H9 (cell line): Measurements from ENCODE around the gene RDH5. TPM values are rescaled to one million over a fixed set of nuclear protein-coding genes. Genes with fewer than 3 reads are reported as not detected.

Experiments used
- DNase-seq: peaks from one replicate; pipeline ENCODE4 v3.0.0-alpha.2; 2017
- H2AFZ ChIP-seq: one replicate; pipeline ENCODE4 v1.6.1; 2013; ENCODE audit warnings: mild to moderate bottlenecking, low read length, control low read depth, moderate library complexity
- H2AK5ac ChIP-seq: 2 replicates; pipeline ENCODE4 v1.6.1; 2013; ENCODE audit warnings: low read length, control low read depth, mixed read lengths; ENCODE audit not compliant: insufficient read length
- H2BK120ac ChIP-seq: one replicate; pipeline ENCODE4 v1.6.1; 2013; ENCODE audit warnings: low read depth, mild to moderate bottlenecking, low read length, control low read depth, inconsistent platforms; ENCODE audit not compliant: poor library complexity, severe bottlenecking
- H2BK12ac ChIP-seq: 2 replicates; pipeline ENCODE4 v1.6.1; 2013; ENCODE audit warnings: low read length, control low read depth, mixed read lengths, low read depth; ENCODE audit not compliant: insufficient read length
- H2BK15ac ChIP-seq: 2 replicates; pipeline ENCODE4 v1.6.1; 2013; ENCODE audit warnings: low read depth, low read length, control low read depth
- H2BK20ac ChIP-seq: one replicate; pipeline ENCODE4 v1.6.1; 2013; ENCODE audit warnings: low read depth, mild to moderate bottlenecking, low read length, control low read depth, inconsistent platforms; ENCODE audit not compliant: poor library complexity, severe bottlenecking
- H2BK5ac ChIP-seq: 2 replicates; pipeline ENCODE4 v1.6.1; 2013; ENCODE audit warnings: low read length, control low read depth, mixed read lengths; ENCODE audit not compliant: insufficient read length
- H3K14ac ChIP-seq: 2 replicates; pipeline ENCODE4 v1.6.1; 2013; ENCODE audit warnings: low read length, control low read depth; ENCODE audit not compliant: insufficient read depth
- H3K18ac ChIP-seq: 2 replicates; pipeline ENCODE4 v1.6.1; 2013; ENCODE audit warnings: low read depth, mild to moderate bottlenecking, mixed read lengths, low read length, control low read depth; ENCODE audit not compliant: insufficient read length
- H3K23ac ChIP-seq: 2 replicates; pipeline ENCODE4 v1.6.1; 2013; ENCODE audit warnings: low read length, control low read depth, mixed read lengths, low read depth; ENCODE audit not compliant: insufficient read length
- H3K23me2 ChIP-seq: 2 replicates; pipeline ENCODE4 v1.6.1; 2013; ENCODE audit warnings: low read depth, mild to moderate bottlenecking, mixed read lengths, low read length, control low read depth; ENCODE audit not compliant: insufficient read length, poor library complexity, severe bottlenecking
- H3K27ac ChIP-seq: 2 replicates; pipeline ENCODE4 v1.5.1; 2013; ENCODE audit warnings: low read length, control low read depth, mixed read lengths, low read depth; ENCODE audit not compliant: insufficient read length
- H3K27me3 ChIP-seq: 2 replicates; pipeline ENCODE4 v1.6.1; 2013; ENCODE audit warnings: low read length, control low read depth, inconsistent platforms; ENCODE audit not compliant: insufficient read depth
- H3K4ac ChIP-seq: 2 replicates; pipeline ENCODE4 v1.6.1; 2013; ENCODE audit warnings: low read depth, mild to moderate bottlenecking, control low read depth, inconsistent platforms, low read length, moderate library complexity
- H3K4me1 ChIP-seq: 2 replicates; pipeline ENCODE4 v1.6.1; 2013; ENCODE audit warnings: low read length, control low read depth, inconsistent platforms; ENCODE audit not compliant: insufficient read depth
- H3K4me2 ChIP-seq: 2 replicates; pipeline ENCODE4 v1.6.1; 2013; ENCODE audit warnings: low read length, control low read depth, mixed read lengths; ENCODE audit not compliant: insufficient read length, insufficient read depth
- H3K56ac ChIP-seq: 2 replicates; pipeline ENCODE4 v1.6.1; 2013; ENCODE audit warnings: low read depth, mild to moderate bottlenecking, mixed read lengths, low read length, control low read depth; ENCODE audit not compliant: insufficient read length
- H3K79me1 ChIP-seq: 2 replicates; pipeline ENCODE4 v1.6.1; 2013; ENCODE audit warnings: low read depth, mild to moderate bottlenecking, moderate library complexity, low read length, control low read depth, inconsistent platforms; ENCODE audit not compliant: insufficient read depth, poor library complexity, severe bottlenecking
- H3K79me2 ChIP-seq: 2 replicates; pipeline ENCODE4 v1.6.1; 2013; ENCODE audit warnings: low read length, control low read depth, inconsistent platforms; ENCODE audit not compliant: insufficient read depth
- H3K9ac ChIP-seq: 2 replicates; pipeline ENCODE4 v1.6.1; 2013; ENCODE audit warnings: low read length, control low read depth, mixed read lengths; ENCODE audit not compliant: insufficient read length; ENCODE audit errors: extremely low read depth
- H3K9me3 ChIP-seq: one replicate; pipeline ENCODE4 v1.6.1; 2013; ENCODE audit warnings: low read depth, low read length, inconsistent platforms; ENCODE audit not compliant: control insufficient read depth
- H3T11ph ChIP-seq: one replicate; pipeline ENCODE4 v1.6.1; 2013; ENCODE audit warnings: mild to moderate bottlenecking, low read length, control low read depth, inconsistent platforms
- H4K20me1 ChIP-seq: one replicate; pipeline ENCODE4 v1.6.1; 2013; ENCODE audit not compliant: control insufficient read depth, insufficient read length, insufficient read depth
- H4K5ac ChIP-seq: 2 replicates; pipeline ENCODE4 v1.6.1; 2013; ENCODE audit warnings: low read depth, mild to moderate bottlenecking, mixed read lengths, low read length, control low read depth; ENCODE audit not compliant: insufficient read length
- H4K8ac ChIP-seq: replicated peaks from 2 replicates; pipeline ENCODE4 v1.6.1; 2013; ENCODE audit warnings: low read length, control low read depth, mixed read lengths, low read depth; ENCODE audit not compliant: insufficient read length
- H4K91ac ChIP-seq: 2 replicates; pipeline ENCODE4 v1.6.1; 2013; ENCODE audit warnings: low read depth, mild to moderate bottlenecking, moderate library complexity, mixed read lengths, low read length, control low read depth; ENCODE audit not compliant: insufficient read length
- H3K27ac Mint-ChIP-seq, 3 experiments: 2 replicates in 2 of 3; 3 replicates in 1 of 3; pipeline ENCODE4 v1.8.0; 2020 to 2021; ENCODE audit warnings: mixed read lengths in 3 of 3, mild to moderate bottlenecking in 1 of 3, moderate library complexity in 1 of 3
- H3K27me3 Mint-ChIP-seq: 2 replicates; pipeline ENCODE4 v1.8.0; 2021; ENCODE audit warnings: low read depth, mild to moderate bottlenecking, moderate library complexity, mixed read lengths
- H3K36me3 Mint-ChIP-seq, 3 experiments: 2 replicates in 2 of 3; 3 replicates in 1 of 3; pipeline ENCODE4 v1.8.0; 2020 to 2021; ENCODE audit warnings: low read depth in 3 of 3, mixed read lengths in 3 of 3; ENCODE audit not compliant: insufficient read depth in 1 of 3
- H3K4me1 Mint-ChIP-seq, 2 experiments: 2 replicates each; pipeline ENCODE4 v1.8.0; 2020; ENCODE audit warnings: mixed read lengths in 2 of 2
- H3K4me3 Mint-ChIP-seq, 2 experiments: 2 replicates in 1 of 2; 3 replicates in 1 of 2; pipeline ENCODE4 v1.8.0; 2020 to 2021; ENCODE audit warnings: mild to moderate bottlenecking in 2 of 2, mixed read lengths in 2 of 2, moderate library complexity in 1 of 2
- H3K9me3 Mint-ChIP-seq, 2 experiments: 2 replicates in 1 of 2; 3 replicates in 1 of 2; pipeline ENCODE4 v1.8.0; 2020; ENCODE audit warnings: mild to moderate bottlenecking in 2 of 2, mixed read lengths in 2 of 2, moderate library complexity in 1 of 2
- WGBS: extraction: QIAGEN DNeasy Blood & Tissue Kit; methylation state at CpG from one replicate; pipeline ENCODE4 v1.1.7; 2013; ENCODE audit warnings: missing lambda C conversion rate, low lambda C conversion rate, mixed read lengths; ENCODE audit not compliant: insufficient read length; ENCODE audit errors: extremely low coverage; 5-methylcytosine and 5-hydroxymethylcytosine counted together
- total RNA-seq: library from RNA; stranded (reverse); gene quantifications from 2 replicates; pipeline ENCODE4 v1.2.1, GENCODE V29; 2021
- TF ChIP-seq, protein P1 (sequence below): fragments of 200-600 bp; sonication (generic); conservative IDR thresholded peaks from 3 replicates; pipeline ENCODE4 v1.8.0; 2021; ENCODE audit warnings: antibody characterized with exemption, mild to moderate bottlenecking

Gene RDH5
- total RNA-seq, 1 experiment from 2014 or later: 6.6 TPM

DNA sequence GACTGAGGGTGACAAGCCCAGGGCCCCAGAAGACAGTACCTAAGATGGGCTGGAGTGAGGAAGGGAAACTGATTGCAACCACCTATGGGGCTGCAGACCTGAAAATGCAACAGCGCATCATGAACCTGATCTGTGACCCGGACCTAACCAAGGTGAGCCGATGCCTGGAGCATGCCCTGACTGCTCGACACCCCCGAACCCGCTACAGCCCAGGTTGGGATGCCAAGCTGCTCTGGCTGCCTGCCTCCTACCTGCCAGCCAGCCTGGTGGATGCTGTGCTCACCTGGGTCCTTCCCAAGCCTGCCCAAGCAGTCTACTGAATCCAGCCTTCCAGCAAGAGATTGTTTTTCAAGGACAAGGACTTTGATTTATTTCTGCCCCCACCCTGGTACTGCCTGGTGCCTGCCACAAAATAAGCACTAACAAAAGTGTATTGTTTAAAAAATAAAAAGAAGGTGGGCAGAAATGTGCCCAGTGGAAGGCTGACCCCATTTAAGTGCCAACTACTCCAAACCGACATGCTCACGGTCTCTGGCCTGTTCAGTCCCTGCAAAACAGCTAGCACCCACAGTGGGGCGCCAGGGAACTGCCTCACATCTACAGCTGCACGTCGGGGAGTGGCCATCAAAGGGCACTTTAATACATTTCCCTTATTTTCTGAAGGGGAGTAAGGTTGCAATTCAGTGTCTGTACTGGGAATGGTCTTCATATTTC, 4.2 kb downstream of the RDH5 start:
- Histone ChIP-seq H2BK15ac (no peak overlapping the region), H4K20me1 (no peaks in the 10 kb centered on the region), H3K9me3 (no peaks in the 10 kb centered on the region), H2BK120ac (no peak overlapping the region), H3K27ac (no peak overlapping the region), H2AK5ac (no peak overlapping the region), H3K9ac (no peak overlapping the region), H3K23me2 (peaks cover 7% of the 10 kb centered on the region), H3T11ph (no peak overlapping the region), H3K56ac (no peak overlapping the region), H3K4me1 (peaks cover 3% of the 10 kb centered on the region; the same call in 1 of the 2 replicates), H4K8ac (no peak overlapping the region), H4K91ac (no peak overlapping the region), H3K79me1 (peaks cover 7% of the 10 kb centered on the region), H3K4ac (no peak overlapping the region), H3K18ac (no peak overlapping the region), H2AFZ (no peak overlapping the region), H4K5ac (no peak overlapping the region), H3K27me3 (no peaks in the 10 kb centered on the region), H3K14ac (no peak overlapping the region), H2BK12ac (no peak overlapping the region), H2BK20ac (no peak overlapping the region), H3K79me2 (peaks cover 7% of the 10 kb centered on the region; the same call in 1 of the 2 replicates), H2BK5ac (no peak overlapping the region), H3K23ac (no peak overlapping the region), H3K4me2 (no peak overlapping the region)
- DNase-seq: peak; percentile 81
- H3K4me3 Mint-ChIP-seq: peak overlapping the region; percentile 5; a peak in 1 of 5 replicates
- peaks cover 21 to 49% (median 46%) of the 10 kb centered on the region in 3 experiments; a peak in 6 of 7 replicates for H3K36me3 Mint-ChIP-seq
- H3K4me1 Mint-ChIP-seq: peaks cover 23 to 30% of the 10 kb centered on the region in 2 experiments
- WGBS: no CpG with 5 or more reads among the region's 11 CpGs
- H3K9me3 Mint-ChIP-seq: no peaks in the 10 kb centered on the region
- TF ChIP-seq, protein P1, sequence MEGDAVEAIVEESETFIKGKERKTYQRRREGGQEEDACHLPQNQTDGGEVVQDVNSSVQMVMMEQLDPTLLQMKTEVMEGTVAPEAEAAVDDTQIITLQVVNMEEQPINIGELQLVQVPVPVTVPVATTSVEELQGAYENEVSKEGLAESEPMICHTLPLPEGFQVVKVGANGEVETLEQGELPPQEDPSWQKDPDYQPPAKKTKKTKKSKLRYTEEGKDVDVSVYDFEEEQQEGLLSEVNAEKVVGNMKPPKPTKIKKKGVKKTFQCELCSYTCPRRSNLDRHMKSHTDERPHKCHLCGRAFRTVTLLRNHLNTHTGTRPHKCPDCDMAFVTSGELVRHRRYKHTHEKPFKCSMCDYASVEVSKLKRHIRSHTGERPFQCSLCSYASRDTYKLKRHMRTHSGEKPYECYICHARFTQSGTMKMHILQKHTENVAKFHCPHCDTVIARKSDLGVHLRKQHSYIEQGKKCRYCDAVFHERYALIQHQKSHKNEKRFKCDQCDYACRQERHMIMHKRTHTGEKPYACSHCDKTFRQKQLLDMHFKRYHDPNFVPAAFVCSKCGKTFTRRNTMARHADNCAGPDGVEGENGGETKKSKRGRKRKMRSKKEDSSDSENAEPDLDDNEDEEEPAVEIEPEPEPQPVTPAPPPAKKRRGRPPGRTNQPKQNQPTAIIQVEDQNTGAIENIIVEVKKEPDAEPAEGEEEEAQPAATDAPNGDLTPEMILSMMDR: peak; percentile 72
- H3K27me3 Mint-ChIP-seq: no peaks in the 10 kb centered on the region
- peak overlapping the region in 2 of 3 experiments; percentile 2 to 32; a peak in 2 of 7 replicates for H3K27ac Mint-ChIP-seq
